ENCODE data around the gene ZBTB7C. TPM values are rescaled to one million over a fixed set of nuclear protein-coding genes. Genes with fewer than 3 reads are reported as not detected.

Gene ZBTB7C
- total RNA-seq, 1 experiment from 2014 or later = 0.18 TPM

DNA sequence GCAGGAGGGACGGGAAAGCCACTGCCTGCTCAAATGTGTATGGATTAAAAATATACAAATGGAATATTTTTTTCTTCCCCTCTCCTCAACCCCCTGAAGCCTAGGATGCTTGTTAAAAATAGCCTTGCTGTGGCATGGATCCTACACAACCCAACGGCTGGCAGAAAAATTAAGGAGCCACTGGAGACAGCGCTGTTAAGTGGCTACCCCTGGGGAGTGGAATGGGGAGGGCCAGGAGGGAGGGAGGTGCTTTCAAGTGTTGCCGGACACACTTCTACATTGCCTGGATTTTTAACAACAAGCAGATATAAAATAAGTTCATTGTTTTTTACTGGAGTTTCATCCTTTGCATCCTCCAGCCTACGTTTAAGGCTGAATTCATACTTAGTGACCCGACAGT is 66.6 kb downstream of the ZBTB7C start:
- no peak for DNase-seq
- H3K4me3 Mint-ChIP-seq (ENCODE audit: unreplicated experiment) = no peak overlapping the region
- peaks cover 7% of the 10 kb centered on the region for H3K4me1 Mint-ChIP-seq (ENCODE audit: low read depth, unreplicated experiment)
- ChIA-PET POLR2A (no interaction called here), CTCF (no interaction called here)
- H3K27ac Mint-ChIP-seq (ENCODE audit: unreplicated experiment) = no peak overlapping the region
- no peaks in the 10 kb centered on the region for H3K9me3 ChIP-seq
- 0 out of 2 replicates have a peak, but pooled peaks cover under 1% of the 10 kb centered on the region for H3K4me1 ChIP-seq
- no peak overlapping the region for H3K4me3 ChIP-seq (ENCODE audit: low read depth, low read length)
- intact Hi-C loops (cut with micrococcal nuclease; ENCODE audit: unreplicated experiment) = no loop called here
- no TSS peak for BruUV-seq (replicated peaks)
- H3K36me3 Mint-ChIP-seq (ENCODE audit: insufficient read depth, unreplicated experiment) = no peaks in the 10 kb centered on the region
- no peak for TF ChIP-seq CTCF (IDR thresholded peaks at IDR 0.05; ENCODE audit: insufficient read depth in 1 of 2, low read depth in 1 of 2, low read length in 1 of 2, severe bottlenecking in 1 of 2, unreplicated experiment in 1 of 2)
- H3K27me3 ChIP-seq (replicated peaks; ENCODE audit: control insufficient read depth, insufficient read depth, low read length) = no peaks in the 10 kb centered on the region
- H3K36me3 ChIP-seq (ENCODE audit: control insufficient read depth, insufficient read depth, low read length) = no peaks in the 10 kb centered on the region
- H3K27me3 Mint-ChIP-seq (ENCODE audit: insufficient read depth, unreplicated experiment) = no peaks in the 10 kb centered on the region
- no peaks in the 10 kb centered on the region for H3K9me3 Mint-ChIP-seq (ENCODE audit: unreplicated experiment)

DNA sequence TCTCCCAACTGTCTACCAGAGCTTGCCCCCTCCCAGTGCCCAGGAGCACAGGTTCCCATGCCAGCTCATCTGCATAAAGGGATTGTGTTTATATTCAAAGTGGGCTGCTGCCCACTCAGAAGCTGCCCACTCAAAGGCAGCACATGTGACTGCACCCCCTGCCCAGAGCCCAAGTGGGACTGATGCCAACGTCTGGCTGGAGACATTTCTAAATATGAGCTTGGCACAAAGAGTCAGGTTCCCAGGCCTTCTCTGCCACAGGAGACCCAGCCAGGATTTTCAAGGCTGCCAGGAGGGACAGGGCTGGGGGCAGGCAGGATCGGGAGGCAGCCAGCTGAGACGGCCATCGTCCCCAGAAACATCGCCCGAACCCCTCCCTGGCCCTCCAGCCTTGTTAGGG is 67.1 kb downstream of the ZBTB7C start:
- Mint-ChIP-seq H3K36me3 (ENCODE audit: insufficient read depth, unreplicated experiment) (no peaks in the 10 kb centered on the region), H3K4me1 (ENCODE audit: low read depth, unreplicated experiment) (peaks cover 7% of the 10 kb centered on the region), H3K27ac (ENCODE audit: unreplicated experiment) (no peak overlapping the region), H3K4me3 (ENCODE audit: unreplicated experiment) (no peak overlapping the region), H3K9me3 (ENCODE audit: unreplicated experiment) (no peaks in the 10 kb centered on the region), H3K27me3 (ENCODE audit: insufficient read depth, unreplicated experiment) (no peaks in the 10 kb centered on the region)
- H3K9me3 ChIP-seq = no peaks in the 10 kb centered on the region
- no peaks in the 10 kb centered on the region for H3K36me3 ChIP-seq (ENCODE audit: control insufficient read depth, insufficient read depth, low read length)
- BruUV-seq (replicated peaks) = no TSS peak
- no peak for DNase-seq
- CTCF ChIA-PET = no interaction called here
- H3K27me3 ChIP-seq (replicated peaks; ENCODE audit: control insufficient read depth, insufficient read depth, low read length) = no peaks in the 10 kb centered on the region
- no peak for TF ChIP-seq CTCF (IDR thresholded peaks at IDR 0.05; ENCODE audit: insufficient read depth in 1 of 2, low read depth in 1 of 2, low read length in 1 of 2, severe bottlenecking in 1 of 2, unreplicated experiment in 1 of 2)
- H3K4me3 ChIP-seq (ENCODE audit: low read depth, low read length) = no peak overlapping the region
- POLR2A ChIA-PET = no interaction called here
- 0 out of 2 replicates have a peak, but pooled peaks cover 5% of the 10 kb centered on the region for H3K4me1 ChIP-seq
- intact Hi-C loops (cut with micrococcal nuclease; ENCODE audit: unreplicated experiment) = no loop called here

DNA sequence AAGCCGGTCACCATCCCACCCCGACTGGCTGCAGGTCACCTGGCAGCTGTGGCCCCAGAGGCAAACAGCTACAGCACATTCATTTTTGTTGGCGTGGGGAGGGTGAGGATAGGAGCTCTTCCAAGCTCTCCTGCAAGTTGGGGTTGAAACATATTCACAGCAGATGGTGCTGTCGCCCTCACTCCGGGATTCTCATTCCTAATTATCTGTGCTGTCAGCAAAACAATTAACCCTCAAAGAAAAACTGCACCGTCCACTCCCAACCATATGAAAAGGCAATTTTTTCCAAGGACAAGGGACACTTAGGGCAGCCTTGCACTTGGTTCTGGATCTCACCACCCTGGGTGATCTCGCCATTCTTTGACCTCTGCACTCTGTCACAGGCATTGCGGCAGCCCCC is 68.6 kb downstream of the ZBTB7C start:
- Histone ChIP-seq H3K9me3 (no peaks in the 10 kb centered on the region), H3K36me3 (ENCODE audit: control insufficient read depth, insufficient read depth, low read length) (no peaks in the 10 kb centered on the region), H3K4me3 (ENCODE audit: low read depth, low read length) (no peak overlapping the region), H3K4me1 (0 out of 2 replicates have a peak, but pooled peaks cover 5% of the 10 kb centered on the region), H3K27me3 (replicated peaks; ENCODE audit: control insufficient read depth, insufficient read depth, low read length) (no peaks in the 10 kb centered on the region)
- H3K9me3 Mint-ChIP-seq (ENCODE audit: unreplicated experiment) = no peaks in the 10 kb centered on the region
- intact Hi-C loops (cut with micrococcal nuclease; ENCODE audit: unreplicated experiment) = no loop called here
- ChIA-PET POLR2A (no interaction called here), CTCF (interaction anchor here (0.6 kb wide), 1 partner anchor 47 kb away, joined by 4 read pairs; no protein-coding TSS in a partner anchor)
- H3K4me3 Mint-ChIP-seq (ENCODE audit: unreplicated experiment) = no peak overlapping the region
- no peaks in the 10 kb centered on the region for H3K36me3 Mint-ChIP-seq (ENCODE audit: insufficient read depth, unreplicated experiment)
- H3K4me1 Mint-ChIP-seq (ENCODE audit: low read depth, unreplicated experiment) = peaks cover 7% of the 10 kb centered on the region
- no peaks in the 10 kb centered on the region for H3K27me3 Mint-ChIP-seq (ENCODE audit: insufficient read depth, unreplicated experiment)
- no peak overlapping the region for H3K27ac Mint-ChIP-seq (ENCODE audit: unreplicated experiment)
- no peak for TF ChIP-seq CTCF (IDR thresholded peaks at IDR 0.05; ENCODE audit: insufficient read depth in 1 of 2, low read depth in 1 of 2, low read length in 1 of 2, severe bottlenecking in 1 of 2, unreplicated experiment in 1 of 2)
- DNase-seq = no peak
- no TSS peak for BruUV-seq (replicated peaks)
